Keratinocyte (primary cell): Measurements from ENCODE around the gene LAP3. TPM values are rescaled to one million over a fixed set of nuclear protein-coding genes. Genes with fewer than 3 reads are reported as not detected.

Experiments used
- DNase-seq: peaks from one replicate; pipeline ENCODE4 v3.0.0-alpha.2; 2011; ENCODE audit warnings: low read depth, missing footprints, low spot score
- FAIRE-seq: peaks from 2 replicates; lab custom pipeline; 2011; peaks lifted over from hg19 to GRCh38; lab: Jason Lieb, UNC
- H2AFZ ChIP-seq: 2 replicates; pipeline ENCODE4 v1.6.0; 2012; ENCODE audit warnings: low read length, control low read depth, inconsistent platforms; ENCODE audit not compliant: control insufficient read depth
- H3K27ac ChIP-seq: 2 replicates; pipeline ENCODE4 v1.5.1; 2011; ENCODE audit warnings: low read length; ENCODE audit not compliant: control insufficient read depth, insufficient read depth
- H3K27me3 ChIP-seq: 3 replicates; pipeline ENCODE4 v1.6.0; 2011; ENCODE audit warnings: low read length; ENCODE audit not compliant: control insufficient read depth, insufficient read depth; ENCODE audit errors: extremely low read depth
- H3K36me3 ChIP-seq, 2 experiments: 2 replicates in 1 of 2; 3 replicates in 1 of 2; pipeline ENCODE4 v1.5.1; 2011; ENCODE audit warnings: low read length in 2 of 2, mild to moderate bottlenecking in 1 of 2; ENCODE audit not compliant: control insufficient read depth in 2 of 2, insufficient read depth in 2 of 2; ENCODE audit errors: extremely low read depth in 1 of 2
- H3K4me1 ChIP-seq: 3 replicates; pipeline ENCODE4 v1.5.1; 2011; ENCODE audit warnings: low read length; ENCODE audit not compliant: control insufficient read depth, insufficient read depth; ENCODE audit errors: extremely low read depth
- H3K4me2 ChIP-seq: 3 replicates; pipeline ENCODE4 v1.6.0; 2011; ENCODE audit warnings: low read depth, low read length; ENCODE audit not compliant: control insufficient read depth, insufficient read depth; ENCODE audit errors: extremely low read depth
- H3K4me3 ChIP-seq, 3 experiments: fragments of 200-600 bp in 1 of 3; sonication (generic) in 1 of 3; 2 replicates in 2 of 3; 3 replicates in 1 of 3; pipeline ENCODE4 v1.5.1; 2011 to 2016; ENCODE audit warnings: low read length in 3 of 3, mild to moderate bottlenecking in 3 of 3, control low read depth in 2 of 3, inconsistent platforms in 1 of 3, low read depth in 1 of 3, mixed read lengths in 1 of 3, mixed run types in 1 of 3, moderate library complexity in 1 of 3; ENCODE audit not compliant: control insufficient read depth in 2 of 3, insufficient read depth in 2 of 3; ENCODE audit errors: extremely low read depth in 1 of 3
- H3K79me2 ChIP-seq: 2 replicates; pipeline ENCODE4 v1.6.0; 2012; ENCODE audit warnings: low read length; ENCODE audit not compliant: control insufficient read depth, insufficient read depth
- H3K9ac ChIP-seq: 3 replicates; pipeline ENCODE4 v1.6.0; 2011; ENCODE audit warnings: low read length; ENCODE audit not compliant: control insufficient read depth, insufficient read depth; ENCODE audit errors: extremely low read depth
- H3K9me1 ChIP-seq: 3 replicates; pipeline ENCODE4 v1.6.0; 2011; ENCODE audit warnings: low read length; ENCODE audit not compliant: control insufficient read depth, insufficient read depth; ENCODE audit errors: extremely low read depth
- H3K9me3 ChIP-seq: 2 replicates; pipeline ENCODE4 v1.5.1; 2012; ENCODE audit warnings: low read depth, low read length; ENCODE audit not compliant: control insufficient read depth
- H4K20me1 ChIP-seq: 3 replicates; pipeline ENCODE4 v1.6.0; 2011; ENCODE audit warnings: low read length; ENCODE audit not compliant: control insufficient read depth, insufficient read depth; ENCODE audit errors: extremely low read depth
- EZH2 ChIP-seq: IDR thresholded peaks from one replicate; pipeline ENCODE4 v1.6.1; 2012; ENCODE audit warnings: inconsistent platforms, mild to moderate bottlenecking, low read length, moderate library complexity
- dilution Hi-C: fragments of 300-500 bp; cut with MboI; formaldehyde crosslinking; loops from one replicate; pipeline ENCODE4 v1.7.0; 2020; ENCODE audit warnings: low sequenced_read_pairs; ENCODE audit not compliant: extremely low pct_ligation_motif_present
- polyA plus RNA-seq, 5 experiments: library from polyadenylated mRNA; depleted of rRNA in 3 of 5; stranded (reverse) in 3 of 5; stranded (forward) in 1 of 5; unstranded in 1 of 5; fragments of >200 nt; gene quantifications; 1 replicate in 1 of 5; 2 replicates in 3 of 5; 3 replicates in 1 of 5; pipeline versions ENCODE4 v1.2.1 to v1.2.3, GENCODE V29; 2011 to 2012; ENCODE audit warnings: missing spikeins in 2 of 5, low read depth in 1 of 5, low replicate concordance in 1 of 5
- TF ChIP-seq, protein P1 (sequence below), 3 experiments: IDR thresholded peaks in 1 of 3; conservative IDR thresholded peaks in 1 of 3; optimal IDR thresholded peaks in 1 of 3; 2 replicates in 2 of 3; 3 replicates in 1 of 3; pipeline versions ENCODE3 to v1.5.1; 2011; ENCODE audit warnings: low read length in 3 of 3, mild to moderate bottlenecking in 3 of 3, moderate library complexity in 2 of 3, control low read depth in 1 of 3, inconsistent platforms in 1 of 3; ENCODE audit not compliant: insufficient read depth in 2 of 3; ENCODE audit errors: extremely low read depth in 1 of 3

LAP3 gene
- polyA plus RNA-seq, 1 donor (not counting 4 experiments of a cell fraction or from before 2014, with no cell fraction given) = 84.8 TPM

DNA sequence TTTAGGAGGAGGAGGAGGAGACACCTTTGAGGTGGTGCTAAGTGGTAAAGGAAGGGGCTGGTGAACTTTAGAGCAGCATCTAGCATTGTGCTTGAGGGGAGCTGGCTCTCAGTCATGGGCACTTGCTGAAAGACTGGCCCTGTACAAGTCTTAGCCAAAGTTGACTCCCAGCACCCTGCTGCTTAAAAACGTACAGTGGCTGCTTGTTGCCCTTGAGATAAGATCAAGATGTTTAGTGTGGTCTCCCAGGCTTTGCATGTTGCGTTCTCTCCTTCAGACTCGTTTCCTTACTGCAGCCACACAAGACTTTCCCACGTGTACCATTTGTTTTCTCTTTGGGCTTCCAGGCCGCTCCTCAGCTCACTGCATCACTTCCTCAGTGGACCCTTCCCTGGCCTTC lies 39.3 kb downstream of the LAP3 start:
- Histone ChIP-seq H3K27ac (no peak overlapping the region), H3K79me2 (peaks cover 59% of the 10 kb centered on the region), H2AFZ (no peak overlapping the region), H3K9ac (no peak overlapping the region), H3K4me1 (peaks cover 18% of the 10 kb centered on the region), H3K9me3 (no peaks in the 10 kb centered on the region), H3K36me3 (peaks cover 9 to 24% of the 10 kb centered on the region in 2 experiments), H3K4me2 (peak overlapping the region; percentile 48), H3K9me1 (no peaks in the 10 kb centered on the region), H3K4me3 (no peak overlapping the region), H3K27me3 (no peaks in the 10 kb centered on the region), H4K20me1 (peaks cover 15% of the 10 kb centered on the region)
- dilution Hi-C loops = no loop called here
- no peak for DNase-seq
- no peak for FAIRE-seq
- no peak for TF ChIP-seq EZH2
- TF ChIP-seq, protein P1, sequence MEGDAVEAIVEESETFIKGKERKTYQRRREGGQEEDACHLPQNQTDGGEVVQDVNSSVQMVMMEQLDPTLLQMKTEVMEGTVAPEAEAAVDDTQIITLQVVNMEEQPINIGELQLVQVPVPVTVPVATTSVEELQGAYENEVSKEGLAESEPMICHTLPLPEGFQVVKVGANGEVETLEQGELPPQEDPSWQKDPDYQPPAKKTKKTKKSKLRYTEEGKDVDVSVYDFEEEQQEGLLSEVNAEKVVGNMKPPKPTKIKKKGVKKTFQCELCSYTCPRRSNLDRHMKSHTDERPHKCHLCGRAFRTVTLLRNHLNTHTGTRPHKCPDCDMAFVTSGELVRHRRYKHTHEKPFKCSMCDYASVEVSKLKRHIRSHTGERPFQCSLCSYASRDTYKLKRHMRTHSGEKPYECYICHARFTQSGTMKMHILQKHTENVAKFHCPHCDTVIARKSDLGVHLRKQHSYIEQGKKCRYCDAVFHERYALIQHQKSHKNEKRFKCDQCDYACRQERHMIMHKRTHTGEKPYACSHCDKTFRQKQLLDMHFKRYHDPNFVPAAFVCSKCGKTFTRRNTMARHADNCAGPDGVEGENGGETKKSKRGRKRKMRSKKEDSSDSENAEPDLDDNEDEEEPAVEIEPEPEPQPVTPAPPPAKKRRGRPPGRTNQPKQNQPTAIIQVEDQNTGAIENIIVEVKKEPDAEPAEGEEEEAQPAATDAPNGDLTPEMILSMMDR (optimal IDR thresholded peaks at IDR 0.05 in 1 of 3, IDR thresholded peaks at IDR 0.05 in 1 of 3, conservative IDR thresholded peaks at IDR 0.05 in 1 of 3; ENCODE audit: extremely low read depth in 1 of 3, insufficient read depth in 2 of 3, low read length in 3 of 3) = no peak

DNA sequence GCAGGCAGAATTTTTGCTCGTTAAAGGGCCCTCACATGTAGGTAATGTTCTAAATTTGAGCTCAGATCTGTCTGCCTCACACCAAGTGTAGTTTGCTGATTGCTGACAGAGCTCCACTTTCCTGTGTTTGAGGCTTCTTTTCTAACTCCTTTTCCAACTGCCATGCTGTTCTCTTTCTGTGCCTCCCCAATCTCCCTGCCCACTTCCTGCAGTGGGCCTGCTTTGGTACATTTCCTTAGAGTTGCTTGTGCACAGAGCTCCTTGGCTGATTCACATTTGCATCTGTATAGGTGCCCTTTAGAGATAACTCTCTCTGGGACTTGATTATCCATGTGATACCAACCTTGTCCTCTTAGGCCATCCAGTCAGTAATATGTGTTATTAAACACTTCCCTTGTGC lies 41.9 kb downstream of the LAP3 start:
- H4K20me1 ChIP-seq = peaks cover 15% of the 10 kb centered on the region
- dilution Hi-C loops = no loop called here

More for the DNA sequence above, 41.9 kb downstream of the LAP3 start:
- Histone ChIP-seq H3K9me3 (no peaks in the 10 kb centered on the region), H3K27me3 (no peaks in the 10 kb centered on the region), H3K9me1 (no peaks in the 10 kb centered on the region), H3K27ac (no peak overlapping the region), H3K4me1 (peaks cover 18% of the 10 kb centered on the region), H3K9ac (no peak overlapping the region), H3K4me2 (no peak overlapping the region), H3K79me2 (peaks cover 59% of the 10 kb centered on the region), H2AFZ (no peak overlapping the region), H3K36me3 (peaks cover 20 to 31% of the 10 kb centered on the region in 2 experiments), H3K4me3 (no peak overlapping the region)
- TF ChIP-seq EZH2 = no peak
- TF ChIP-seq, protein P1 (optimal IDR thresholded peaks at IDR 0.05 in 1 of 3, IDR thresholded peaks at IDR 0.05 in 1 of 3, conservative IDR thresholded peaks at IDR 0.05 in 1 of 3; ENCODE audit: extremely low read depth in 1 of 3, insufficient read depth in 2 of 3, low read length in 3 of 3) = no peak
- no peak for FAIRE-seq
- no peak for DNase-seq
